GM19025 (cell line): ENCODE measurements around the gene AFAP1.

Experiments
- ATAC-seq: cut with Tn5 transposase; IDR thresholded peaks from one replicate; pipeline ENCODE4 v1.9.1; 2021; ENCODE audit warnings: mild to moderate bottlenecking, low read depth, moderate library complexity; ENCODE audit not compliant: unreplicated experiment

The AFAP1 gene

DNA sequence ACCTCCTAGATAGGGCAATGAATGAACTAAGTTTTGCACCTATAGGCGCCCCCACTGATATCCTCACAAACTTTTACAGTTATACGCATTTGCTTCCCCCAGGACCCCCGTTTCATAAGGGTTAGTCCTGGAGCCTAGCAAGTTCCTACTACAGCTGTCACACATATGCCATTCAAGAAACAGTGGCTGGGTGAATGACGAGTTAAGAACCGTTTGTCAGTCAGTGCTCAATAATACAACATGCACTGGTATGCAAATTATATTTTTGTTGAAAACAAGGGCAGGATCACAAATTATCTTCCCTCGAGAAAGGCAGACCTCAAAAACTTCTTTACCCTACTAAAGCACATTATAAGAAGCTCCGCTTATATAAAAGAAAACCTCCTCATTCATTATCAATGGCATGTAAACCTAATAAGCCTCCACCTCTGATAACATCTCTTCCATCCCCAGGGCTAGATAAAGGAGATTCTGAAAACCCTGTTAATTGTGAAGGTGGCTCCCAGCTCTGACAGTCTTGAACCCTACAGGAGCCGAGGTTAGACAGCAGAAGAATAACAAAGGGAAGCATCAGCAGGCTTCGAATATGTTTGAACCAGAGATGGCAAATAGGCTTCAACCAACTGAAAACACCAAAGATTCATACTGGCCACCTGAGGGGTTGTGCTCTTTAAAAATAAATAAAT, 40.3 kb downstream of the AFAP1 start:
- ATAC-seq = no peak

DNA sequence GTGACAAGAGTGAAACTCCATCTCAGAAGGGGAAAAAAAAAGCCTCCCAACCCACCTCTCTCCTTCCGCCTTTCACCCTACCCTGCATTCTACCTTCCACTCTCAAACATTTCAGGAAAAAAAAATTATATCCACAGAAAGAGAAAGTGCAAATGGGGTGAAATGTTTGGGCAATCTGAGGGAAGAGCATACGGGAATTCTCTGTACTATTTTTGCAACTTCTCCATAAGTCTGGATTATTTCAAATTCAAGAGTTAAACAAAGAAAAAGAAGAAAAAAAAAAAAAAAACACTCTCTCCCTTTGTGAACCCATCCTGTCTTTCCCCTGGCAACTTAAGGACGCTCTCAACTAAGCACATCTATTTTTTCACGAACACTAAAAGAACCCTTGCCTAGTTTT, 41.3 kb downstream of the AFAP1 start:
- ATAC-seq = no peak

DNA sequence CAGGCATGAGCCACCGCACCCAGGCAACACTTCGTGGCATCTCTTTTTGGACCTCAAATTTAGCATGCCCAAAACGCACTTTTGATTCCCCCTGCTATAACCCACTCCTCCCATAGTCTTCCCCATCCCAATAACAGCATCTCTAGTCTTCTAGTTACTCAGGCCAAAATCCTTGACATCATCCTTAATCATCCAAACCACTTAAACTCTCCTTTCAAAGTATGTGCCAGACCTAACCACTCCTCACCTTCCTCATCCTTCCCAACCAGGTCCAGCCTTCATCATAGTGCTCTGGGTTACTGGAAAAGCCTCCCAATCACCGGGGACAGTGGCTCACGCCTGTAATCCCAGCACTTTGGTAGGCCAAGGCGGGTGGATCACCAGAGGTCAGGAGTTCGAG, 41.9 kb downstream of the AFAP1 start:
- ATAC-seq = no peak

DNA sequence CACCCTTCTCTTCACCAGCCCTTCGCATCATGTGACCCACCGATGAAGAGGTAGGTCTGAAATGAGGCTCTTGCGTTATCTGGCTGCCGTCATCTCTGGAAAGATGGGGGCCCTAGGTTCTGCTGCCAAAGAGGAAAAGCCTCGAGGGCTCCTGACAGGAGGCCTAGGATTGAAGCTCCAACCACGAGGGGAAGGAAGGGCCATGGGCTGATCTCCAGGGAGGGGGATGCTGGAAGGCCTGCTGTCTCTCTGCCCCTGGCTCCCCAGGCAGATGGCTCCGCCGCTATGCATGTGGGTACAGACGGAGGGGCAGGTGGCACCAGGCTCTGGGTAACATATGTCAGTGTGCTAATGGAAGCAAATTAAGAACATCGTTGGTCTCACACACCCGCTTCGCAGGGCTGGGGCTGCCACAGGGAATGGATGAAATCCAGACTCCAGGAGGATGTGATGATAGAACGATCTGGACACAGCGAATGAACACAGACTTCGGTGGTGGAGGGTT, 44.9 kb downstream of the AFAP1 start:
- ATAC-seq = no peak

DNA sequence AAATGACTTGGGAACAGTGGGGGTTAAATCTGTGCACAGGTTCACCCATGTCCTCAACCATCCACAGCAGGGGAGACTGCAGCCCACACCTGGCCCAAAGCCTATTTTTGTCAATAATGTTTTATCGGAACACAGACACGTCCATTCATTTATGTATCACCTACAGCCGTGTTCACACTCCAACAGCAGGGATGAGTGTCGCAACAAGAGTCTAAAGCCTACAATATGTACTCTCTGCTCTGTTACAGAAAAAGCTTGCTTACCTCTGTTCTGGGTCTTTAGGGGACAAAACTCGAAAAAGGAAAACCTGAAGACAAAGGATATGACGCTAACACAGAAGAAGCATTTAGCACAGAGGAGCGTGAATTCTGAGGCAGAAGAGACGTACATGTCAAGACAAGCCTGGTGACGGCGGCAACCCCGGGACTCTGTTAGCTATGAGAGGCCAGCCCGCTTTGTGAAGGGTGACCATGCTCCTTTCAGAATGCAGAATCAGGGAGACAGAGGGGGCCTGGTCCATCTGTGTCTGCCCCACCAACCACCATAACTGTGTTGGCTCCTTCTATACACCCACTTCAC, 45.5 kb downstream of the AFAP1 start:
- no peak for ATAC-seq

DNA sequence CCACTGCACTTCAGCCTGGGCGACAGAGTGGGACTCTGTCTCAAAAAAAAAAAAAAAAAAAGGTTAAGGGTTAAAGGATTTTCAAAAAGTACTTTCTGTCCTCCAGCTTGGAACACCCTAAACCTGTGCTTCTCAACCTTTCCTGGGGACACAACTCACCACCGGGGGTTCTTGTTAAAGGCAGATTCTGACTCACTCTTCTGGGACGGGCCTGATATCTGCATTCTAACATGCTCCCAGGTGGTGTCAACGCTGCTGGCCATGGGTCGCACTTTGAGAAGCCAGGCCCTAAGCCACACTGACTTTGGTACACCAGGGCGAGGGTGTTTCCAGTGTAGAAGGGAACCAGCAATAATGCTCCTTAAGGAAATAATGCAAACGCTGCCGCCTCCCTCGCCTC, 46.1 kb downstream of the AFAP1 start:
- no peak for ATAC-seq

DNA sequence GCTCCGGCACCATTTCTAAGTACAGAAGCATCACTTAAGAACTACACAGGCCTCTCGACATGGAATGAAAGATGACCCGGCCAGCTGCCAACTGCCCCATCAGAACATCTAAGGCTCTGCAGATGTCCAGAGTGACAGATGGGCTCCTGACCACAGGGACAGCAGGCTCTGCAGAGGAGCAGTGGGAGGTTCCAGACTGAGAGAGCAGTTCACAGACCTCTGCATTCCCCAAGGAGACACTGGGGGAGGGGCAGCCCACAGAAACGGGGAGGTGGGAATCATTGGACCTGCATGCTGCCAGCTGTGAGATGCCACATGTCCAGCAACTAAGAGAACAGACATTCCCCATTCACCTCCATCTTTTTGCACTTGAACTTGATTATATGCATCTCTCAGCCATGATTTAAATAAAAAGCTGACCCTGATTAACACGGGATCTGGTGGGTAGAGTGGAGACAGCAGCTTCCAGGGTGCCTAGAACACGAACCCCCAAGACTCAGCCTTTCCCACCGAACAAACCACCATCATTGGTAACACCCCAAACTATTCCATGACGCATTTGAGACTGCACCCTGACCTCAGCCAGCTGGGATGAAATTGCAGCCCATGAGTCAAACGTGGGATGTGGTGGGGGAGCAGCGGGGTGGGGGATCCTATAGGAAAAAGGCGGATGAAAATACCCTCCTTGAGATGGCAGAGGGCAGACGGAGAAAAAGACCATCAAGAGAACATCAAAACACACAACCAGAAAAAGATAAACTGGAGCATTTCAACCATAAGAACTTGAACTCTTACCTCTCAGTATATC, 47.2 kb downstream of the AFAP1 start:
- ATAC-seq = no peak

DNA sequence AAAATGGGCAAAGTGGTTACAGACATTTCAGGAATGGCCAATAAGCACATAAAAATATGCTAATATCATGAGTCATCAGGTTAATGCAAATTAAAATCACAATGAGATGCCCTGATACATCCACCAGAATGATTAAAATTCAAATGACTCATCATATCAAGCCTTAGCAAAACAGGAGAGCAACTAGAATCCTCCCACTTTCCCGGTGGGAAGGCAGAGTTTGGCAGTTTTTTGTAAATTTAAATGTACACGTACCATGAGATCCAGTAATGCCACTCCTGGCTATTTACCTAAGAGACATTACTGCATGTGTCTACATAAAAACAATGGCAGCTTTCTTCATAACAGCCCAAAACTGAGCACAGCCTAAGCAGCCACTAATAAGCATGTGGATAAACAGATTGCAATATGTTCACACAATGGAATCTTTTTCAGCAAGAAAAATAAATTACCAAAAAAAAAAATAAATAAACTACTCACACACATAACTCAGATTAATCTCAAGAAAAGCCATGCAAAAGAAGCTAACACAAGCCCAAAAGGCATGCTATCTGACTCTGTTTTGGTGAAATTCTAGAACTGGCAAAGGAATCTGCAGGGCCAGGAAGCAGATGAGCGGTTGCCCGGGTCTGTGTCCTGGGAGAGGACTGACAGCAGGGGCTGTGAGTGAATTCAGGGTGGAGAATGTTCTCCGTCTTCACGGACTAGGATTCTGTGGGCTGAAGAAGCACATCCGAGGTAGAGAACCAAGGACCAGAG, 48.8 kb downstream of the AFAP1 start:
- no peak for ATAC-seq

DNA sequence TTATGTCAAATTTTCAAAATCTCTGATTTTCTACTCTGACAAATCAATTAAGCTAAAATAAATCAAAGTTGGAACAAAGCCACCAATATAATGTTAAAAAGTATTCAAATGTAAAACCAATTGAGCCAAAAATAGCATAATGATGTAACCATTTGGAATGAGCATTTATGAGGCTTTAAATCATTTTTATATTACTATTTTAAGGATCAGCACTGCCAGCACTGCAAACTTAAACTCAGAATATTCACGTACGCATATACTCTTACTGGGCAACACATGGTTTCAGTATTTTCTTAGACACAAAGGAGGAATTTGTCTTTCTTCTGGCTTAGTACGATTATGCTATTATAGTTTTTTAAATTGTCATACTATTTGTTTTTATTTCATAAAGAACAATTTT, 52.2 kb downstream of the AFAP1 start:
- no peak for ATAC-seq

DNA sequence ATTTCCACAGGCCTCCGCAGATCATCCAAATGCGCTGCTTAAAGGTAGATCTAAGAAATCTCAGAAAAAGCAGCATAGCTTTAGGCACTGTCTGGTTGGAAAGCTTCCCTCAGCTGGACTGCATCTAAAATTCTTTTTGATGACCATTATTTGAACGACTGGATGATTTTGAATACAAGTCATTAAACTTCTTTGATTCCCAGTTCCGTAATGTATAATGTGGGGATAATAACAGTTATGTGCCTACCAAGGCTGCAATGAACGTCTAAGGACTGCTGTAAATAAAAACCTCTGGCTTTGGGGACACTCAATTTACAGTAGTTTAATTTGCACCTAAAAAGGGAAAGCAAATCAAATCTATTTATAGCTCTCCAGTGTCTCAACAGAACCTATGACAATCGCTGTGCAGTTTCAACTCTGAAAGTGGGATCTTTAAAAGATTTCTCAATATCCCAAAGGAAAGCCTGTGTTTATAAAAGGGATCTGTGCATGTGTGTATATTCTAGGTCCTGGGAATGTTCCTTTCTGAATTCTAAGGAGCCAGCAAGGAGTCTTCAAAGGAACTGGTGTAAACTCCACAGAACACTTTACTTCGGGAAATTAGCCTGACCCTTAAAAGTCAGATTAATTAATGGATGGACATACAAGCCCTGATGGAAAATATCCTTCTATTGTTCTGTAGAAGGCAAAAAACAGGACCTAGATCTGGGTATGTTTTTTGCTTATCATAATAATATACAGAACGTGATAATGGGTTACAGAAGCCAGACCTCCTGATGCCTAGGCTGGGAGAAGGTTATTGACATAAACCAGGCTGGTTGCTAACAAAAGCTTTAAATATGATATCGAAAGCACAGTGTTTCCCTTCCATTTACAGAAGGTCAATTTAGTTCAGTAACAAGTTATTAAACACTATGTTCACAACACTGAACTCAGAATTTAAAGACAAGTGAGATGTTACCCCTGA, 53.4 kb downstream of the AFAP1 start:
- no peak for ATAC-seq

DNA sequence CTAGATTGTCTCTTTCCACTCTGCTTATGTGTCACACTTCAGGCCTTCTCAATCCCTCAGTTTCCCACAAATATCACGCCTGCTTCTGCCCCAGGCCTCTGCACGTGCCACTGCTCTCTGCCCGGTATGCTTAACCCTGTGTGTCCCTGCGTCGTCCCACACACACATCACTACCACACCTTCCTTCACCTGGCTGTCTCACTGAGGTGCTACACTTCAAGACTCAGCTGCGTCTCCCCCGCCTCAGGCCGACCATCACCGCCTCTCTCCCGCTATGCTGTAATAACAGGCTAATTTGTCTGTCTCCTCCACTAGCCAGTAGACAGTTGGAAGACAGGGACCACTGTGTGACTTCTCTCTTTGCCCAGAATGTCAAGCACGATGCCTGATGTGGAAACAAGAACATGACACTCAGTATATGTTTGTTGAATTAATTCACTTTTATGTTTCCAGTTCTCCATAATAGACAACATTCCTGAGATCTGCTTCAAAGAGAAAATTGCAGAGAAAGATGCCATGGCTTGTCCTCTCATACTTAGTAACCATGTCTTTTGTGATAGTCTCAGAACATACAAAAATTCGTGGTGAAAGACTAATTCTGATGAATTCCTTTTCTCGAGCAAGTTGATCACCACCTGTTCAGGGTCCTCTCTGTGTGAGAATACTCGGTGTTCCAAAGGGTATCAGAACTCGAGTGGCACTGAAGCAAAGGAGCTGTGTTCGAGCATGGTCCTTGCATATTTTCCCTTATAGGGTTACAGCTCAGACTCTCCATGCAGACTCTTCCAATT, 54.2 kb downstream of the AFAP1 start:
- no peak for ATAC-seq

DNA sequence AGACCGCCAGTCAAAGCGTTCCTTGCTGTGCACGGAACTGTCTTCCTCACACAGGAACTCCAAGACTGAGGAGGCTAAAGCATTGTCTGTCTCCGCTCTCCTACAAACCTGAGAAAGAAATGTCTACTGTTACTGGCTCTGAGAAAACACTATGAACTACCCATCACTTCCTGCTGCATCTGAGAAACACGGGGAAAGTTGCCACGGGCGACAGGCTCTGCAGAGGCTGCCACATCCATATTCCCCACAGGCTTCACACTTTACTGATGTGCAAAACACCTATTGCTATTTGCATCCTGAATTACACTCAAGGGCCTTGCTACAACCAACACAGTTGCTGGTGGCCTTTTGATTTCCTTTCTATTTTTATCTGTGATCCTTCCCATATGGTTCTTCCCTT, 59.0 kb downstream of the AFAP1 start:
- no peak for ATAC-seq

DNA sequence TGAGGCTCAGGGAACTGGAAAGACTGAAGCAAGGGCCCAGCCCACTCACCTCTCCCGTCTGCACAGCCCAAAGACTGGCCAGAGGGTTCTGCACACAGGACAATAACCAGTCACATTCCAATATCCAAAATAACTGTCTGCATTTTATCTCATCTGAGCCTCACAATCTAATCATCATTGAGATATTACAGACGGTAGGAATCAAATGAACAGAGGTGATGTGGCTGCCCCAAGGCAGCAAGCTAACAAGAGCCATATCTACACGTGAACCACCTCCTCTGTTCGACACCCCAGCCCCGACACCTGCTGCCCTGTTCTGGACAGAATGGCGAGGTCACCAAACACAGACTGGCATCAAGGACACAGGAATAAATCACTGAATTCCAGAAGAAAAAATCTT, 60.5 kb downstream of the AFAP1 start:
- ATAC-seq = no peak

DNA sequence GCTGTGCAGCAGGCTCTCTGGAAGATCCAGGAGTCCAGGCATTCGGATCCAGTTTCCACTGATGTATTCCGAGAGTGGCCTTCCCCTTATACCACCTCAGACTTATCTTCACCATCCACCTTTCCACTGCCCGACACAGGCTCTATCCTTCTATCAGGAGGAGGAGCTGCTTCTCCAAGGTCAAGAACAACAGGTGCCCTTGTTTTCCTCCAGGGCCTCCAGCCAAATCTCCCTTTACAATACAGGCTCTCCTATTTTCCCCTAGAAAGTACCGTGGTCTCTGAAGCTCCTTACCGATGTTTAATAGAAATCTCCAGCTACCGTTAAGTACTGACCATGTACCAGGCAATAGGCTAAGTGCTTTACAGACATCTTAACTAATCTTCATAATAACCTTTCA, 61.3 kb downstream of the AFAP1 start:
- ATAC-seq = no peak

DNA sequence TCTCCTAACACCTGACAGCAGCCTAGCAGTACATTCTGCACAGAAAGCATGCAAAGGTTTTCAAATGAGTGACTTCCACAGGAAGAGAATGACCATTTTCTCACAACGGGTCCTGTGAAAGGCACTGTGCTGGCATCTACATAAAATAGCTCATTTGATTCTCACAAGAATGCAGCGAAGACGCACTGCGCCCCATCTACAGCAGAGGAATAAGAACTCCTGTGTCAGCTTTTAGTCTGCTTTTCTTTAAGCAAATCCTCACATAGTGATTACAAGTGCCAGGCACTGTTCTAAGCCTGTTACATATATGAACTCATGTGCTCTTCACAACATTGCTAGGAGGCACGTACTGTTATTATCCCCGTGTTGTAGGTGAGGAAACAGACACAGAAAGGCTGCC, 62.5 kb downstream of the AFAP1 start:
- ATAC-seq = no peak

DNA sequence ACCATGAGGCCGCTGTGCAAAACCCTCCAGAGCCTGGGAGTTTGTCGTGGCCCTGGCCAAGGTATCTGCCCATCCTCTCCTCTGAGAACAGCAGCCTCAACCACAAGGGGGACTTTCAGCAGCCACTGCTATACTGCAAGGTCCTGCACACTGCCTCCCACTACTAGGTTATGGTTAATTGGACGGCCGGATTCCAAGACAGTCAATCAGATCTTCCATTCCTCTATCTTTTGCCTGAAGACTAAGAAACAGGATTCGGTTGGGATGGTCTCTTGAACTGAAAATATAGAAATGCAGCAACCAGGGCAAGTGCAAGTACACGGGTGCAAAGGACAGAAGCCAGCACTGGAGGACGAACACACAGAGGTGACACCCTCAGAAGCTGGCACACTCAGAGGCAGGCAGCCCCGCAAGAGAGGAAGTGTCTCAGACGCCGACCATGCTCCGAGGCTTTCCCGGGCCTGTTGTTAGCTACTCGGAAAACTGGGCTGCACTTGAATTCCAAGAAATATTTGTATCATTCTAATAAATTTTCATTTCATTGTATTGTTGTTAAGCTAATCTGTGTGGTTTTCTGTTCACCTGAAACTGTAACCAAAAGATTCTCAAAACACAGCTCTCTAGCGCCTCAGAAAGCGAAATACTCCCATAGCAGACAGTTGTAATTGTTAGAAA, 63.3 kb downstream of the AFAP1 start:
- no peak for ATAC-seq

DNA sequence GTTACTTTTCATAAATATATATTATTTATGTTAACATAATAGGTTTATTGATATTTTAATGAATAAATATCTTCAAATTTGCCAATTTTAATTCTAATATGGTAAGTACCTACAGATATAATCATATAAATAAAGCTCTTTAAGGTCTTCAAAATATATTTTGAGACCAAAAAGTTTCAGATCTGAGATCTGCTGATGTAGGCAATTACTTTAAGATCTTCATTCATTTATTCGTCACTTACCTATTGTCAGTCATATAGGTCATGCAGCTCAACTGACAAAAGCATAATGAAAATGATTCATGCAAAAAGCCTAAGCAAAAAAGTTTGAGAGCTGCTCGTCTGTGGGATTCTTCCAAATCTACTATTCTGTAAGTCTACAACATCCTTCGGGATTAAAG, 64.8 kb downstream of the AFAP1 start:
- ATAC-seq = no peak

DNA sequence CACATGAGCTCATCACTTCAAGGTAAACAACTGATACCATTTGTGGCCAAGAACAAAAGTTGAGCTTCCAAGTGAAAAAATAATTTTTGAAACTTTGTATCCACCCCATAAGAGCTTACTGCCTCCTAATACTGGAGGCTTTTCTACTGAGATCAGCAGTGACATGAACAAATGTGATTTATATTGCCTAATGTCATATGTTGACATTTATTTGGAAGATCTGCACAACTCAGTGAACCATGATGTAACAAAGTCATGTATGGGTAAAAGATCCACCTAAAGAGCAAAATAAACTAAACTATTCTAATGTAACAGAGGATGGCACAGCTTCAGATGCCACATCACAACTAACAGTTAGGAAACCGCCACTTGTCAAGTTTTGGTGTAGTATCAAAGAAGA, 65.8 kb downstream of the AFAP1 start:
- no peak for ATAC-seq
